GM10266 (cell line): ENCODE measurements around the gene CLDN17.

ENCODE experiments used
- DNase-seq: peaks from one replicate; pipeline ENCODE4 v3.0.0; 2012; ENCODE audit errors: extremely low spot score
- CTCF ChIP-seq: IDR thresholded peaks from 2 replicates; pipeline ENCODE4 v1.5.1; 2012; ENCODE audit warnings: mild to moderate bottlenecking, low read depth; ENCODE audit not compliant: control insufficient read depth, insufficient read depth; ENCODE audit errors: missing control alignments

The CLDN17 gene

GRCh38 chr21:30129246-30129645, 37.4 kb downstream of the CLDN17 start:
- no peak for TF ChIP-seq CTCF
- no peak for DNase-seq

- DNase-seq, result no peak
- TF ChIP-seq CTCF, result no peak
Observed at GRCh38 chr21:30126576-30126975, 40.0 kb downstream of the CLDN17 start.

- DNase-seq, result no peak
- TF ChIP-seq CTCF, result no peak
Observed at GRCh38 chr21:30117631-30118030, 49.0 kb downstream of the CLDN17 start.

GRCh38 chr21:30116479-30116878, 50.1 kb downstream of the CLDN17 start:
- no peak for DNase-seq
- no peak for TF ChIP-seq CTCF
